H9 (cell line): Measurements from ENCODE around the gene OR5AL1. TPM values are rescaled to one million over a fixed set of nuclear protein-coding genes. Genes with fewer than 3 reads are reported as not detected.

ENCODE experiments used
- DNase-seq: peaks from one replicate; pipeline ENCODE4 v3.0.0-alpha.2; 2017
- H2AFZ ChIP-seq: one replicate; pipeline ENCODE4 v1.6.1; 2013; ENCODE audit warnings: mild to moderate bottlenecking, low read length, control low read depth, moderate library complexity
- H2AK5ac ChIP-seq: 2 replicates; pipeline ENCODE4 v1.6.1; 2013; ENCODE audit warnings: low read length, control low read depth, mixed read lengths; ENCODE audit not compliant: insufficient read length
- H2BK120ac ChIP-seq: one replicate; pipeline ENCODE4 v1.6.1; 2013; ENCODE audit warnings: low read depth, mild to moderate bottlenecking, low read length, control low read depth, inconsistent platforms; ENCODE audit not compliant: poor library complexity, severe bottlenecking
- H2BK12ac ChIP-seq: 2 replicates; pipeline ENCODE4 v1.6.1; 2013; ENCODE audit warnings: low read length, control low read depth, mixed read lengths, low read depth; ENCODE audit not compliant: insufficient read length
- H2BK15ac ChIP-seq: 2 replicates; pipeline ENCODE4 v1.6.1; 2013; ENCODE audit warnings: low read depth, low read length, control low read depth
- H2BK20ac ChIP-seq: one replicate; pipeline ENCODE4 v1.6.1; 2013; ENCODE audit warnings: low read depth, mild to moderate bottlenecking, low read length, control low read depth, inconsistent platforms; ENCODE audit not compliant: poor library complexity, severe bottlenecking
- H2BK5ac ChIP-seq: 2 replicates; pipeline ENCODE4 v1.6.1; 2013; ENCODE audit warnings: low read length, control low read depth, mixed read lengths; ENCODE audit not compliant: insufficient read length
- H3K14ac ChIP-seq: 2 replicates; pipeline ENCODE4 v1.6.1; 2013; ENCODE audit warnings: low read length, control low read depth; ENCODE audit not compliant: insufficient read depth
- H3K18ac ChIP-seq: 2 replicates; pipeline ENCODE4 v1.6.1; 2013; ENCODE audit warnings: low read depth, mild to moderate bottlenecking, mixed read lengths, low read length, control low read depth; ENCODE audit not compliant: insufficient read length
- H3K23ac ChIP-seq: 2 replicates; pipeline ENCODE4 v1.6.1; 2013; ENCODE audit warnings: low read length, control low read depth, mixed read lengths, low read depth; ENCODE audit not compliant: insufficient read length
- H3K23me2 ChIP-seq: 2 replicates; pipeline ENCODE4 v1.6.1; 2013; ENCODE audit warnings: low read depth, mild to moderate bottlenecking, mixed read lengths, low read length, control low read depth; ENCODE audit not compliant: insufficient read length, poor library complexity, severe bottlenecking
- H3K27ac ChIP-seq: 2 replicates; pipeline ENCODE4 v1.5.1; 2013; ENCODE audit warnings: low read length, control low read depth, mixed read lengths, low read depth; ENCODE audit not compliant: insufficient read length
- H3K27me3 ChIP-seq: 2 replicates; pipeline ENCODE4 v1.6.1; 2013; ENCODE audit warnings: low read length, control low read depth, inconsistent platforms; ENCODE audit not compliant: insufficient read depth
- H3K4ac ChIP-seq: 2 replicates; pipeline ENCODE4 v1.6.1; 2013; ENCODE audit warnings: low read depth, mild to moderate bottlenecking, control low read depth, inconsistent platforms, low read length, moderate library complexity
- H3K4me1 ChIP-seq: 2 replicates; pipeline ENCODE4 v1.6.1; 2013; ENCODE audit warnings: low read length, control low read depth, inconsistent platforms; ENCODE audit not compliant: insufficient read depth
- H3K4me2 ChIP-seq: 2 replicates; pipeline ENCODE4 v1.6.1; 2013; ENCODE audit warnings: low read length, control low read depth, mixed read lengths; ENCODE audit not compliant: insufficient read length, insufficient read depth
- H3K56ac ChIP-seq: 2 replicates; pipeline ENCODE4 v1.6.1; 2013; ENCODE audit warnings: low read depth, mild to moderate bottlenecking, mixed read lengths, low read length, control low read depth; ENCODE audit not compliant: insufficient read length
- H3K79me1 ChIP-seq: 2 replicates; pipeline ENCODE4 v1.6.1; 2013; ENCODE audit warnings: low read depth, mild to moderate bottlenecking, moderate library complexity, low read length, control low read depth, inconsistent platforms; ENCODE audit not compliant: insufficient read depth, poor library complexity, severe bottlenecking
- H3K79me2 ChIP-seq: 2 replicates; pipeline ENCODE4 v1.6.1; 2013; ENCODE audit warnings: low read length, control low read depth, inconsistent platforms; ENCODE audit not compliant: insufficient read depth
- H3K9ac ChIP-seq: 2 replicates; pipeline ENCODE4 v1.6.1; 2013; ENCODE audit warnings: low read length, control low read depth, mixed read lengths; ENCODE audit not compliant: insufficient read length; ENCODE audit errors: extremely low read depth
- H3K9me3 ChIP-seq: one replicate; pipeline ENCODE4 v1.6.1; 2013; ENCODE audit warnings: low read depth, low read length, inconsistent platforms; ENCODE audit not compliant: control insufficient read depth
- H3T11ph ChIP-seq: one replicate; pipeline ENCODE4 v1.6.1; 2013; ENCODE audit warnings: mild to moderate bottlenecking, low read length, control low read depth, inconsistent platforms
- H4K20me1 ChIP-seq: one replicate; pipeline ENCODE4 v1.6.1; 2013; ENCODE audit not compliant: control insufficient read depth, insufficient read length, insufficient read depth
- H4K5ac ChIP-seq: 2 replicates; pipeline ENCODE4 v1.6.1; 2013; ENCODE audit warnings: low read depth, mild to moderate bottlenecking, mixed read lengths, low read length, control low read depth; ENCODE audit not compliant: insufficient read length
- H4K8ac ChIP-seq: replicated peaks from 2 replicates; pipeline ENCODE4 v1.6.1; 2013; ENCODE audit warnings: low read length, control low read depth, mixed read lengths, low read depth; ENCODE audit not compliant: insufficient read length
- H4K91ac ChIP-seq: 2 replicates; pipeline ENCODE4 v1.6.1; 2013; ENCODE audit warnings: low read depth, mild to moderate bottlenecking, moderate library complexity, mixed read lengths, low read length, control low read depth; ENCODE audit not compliant: insufficient read length
- H3K27ac Mint-ChIP-seq, 3 experiments: 2 replicates in 2 of 3; 3 replicates in 1 of 3; pipeline ENCODE4 v1.8.0; 2020 to 2021; ENCODE audit warnings: mixed read lengths in 3 of 3, mild to moderate bottlenecking in 1 of 3, moderate library complexity in 1 of 3
- H3K27me3 Mint-ChIP-seq: 2 replicates; pipeline ENCODE4 v1.8.0; 2021; ENCODE audit warnings: low read depth, mild to moderate bottlenecking, moderate library complexity, mixed read lengths
- H3K36me3 Mint-ChIP-seq, 3 experiments: 2 replicates in 2 of 3; 3 replicates in 1 of 3; pipeline ENCODE4 v1.8.0; 2020 to 2021; ENCODE audit warnings: low read depth in 3 of 3, mixed read lengths in 3 of 3; ENCODE audit not compliant: insufficient read depth in 1 of 3
- H3K4me1 Mint-ChIP-seq, 2 experiments: 2 replicates each; pipeline ENCODE4 v1.8.0; 2020; ENCODE audit warnings: mixed read lengths in 2 of 2
- H3K4me3 Mint-ChIP-seq, 2 experiments: 2 replicates in 1 of 2; 3 replicates in 1 of 2; pipeline ENCODE4 v1.8.0; 2020 to 2021; ENCODE audit warnings: mild to moderate bottlenecking in 2 of 2, mixed read lengths in 2 of 2, moderate library complexity in 1 of 2
- H3K9me3 Mint-ChIP-seq, 2 experiments: 2 replicates in 1 of 2; 3 replicates in 1 of 2; pipeline ENCODE4 v1.8.0; 2020; ENCODE audit warnings: mild to moderate bottlenecking in 2 of 2, mixed read lengths in 2 of 2, moderate library complexity in 1 of 2
- CTCF ChIP-seq: fragments of 200-600 bp; sonication (generic); conservative IDR thresholded peaks from 3 replicates; pipeline ENCODE4 v1.8.0; 2021; ENCODE audit warnings: antibody characterized with exemption, mild to moderate bottlenecking
- WGBS: extraction: QIAGEN DNeasy Blood & Tissue Kit; methylation state at CpG from one replicate; pipeline ENCODE4 v1.1.7; 2013; ENCODE audit warnings: missing lambda C conversion rate, low lambda C conversion rate, mixed read lengths; ENCODE audit not compliant: insufficient read length; ENCODE audit errors: extremely low coverage; 5-methylcytosine and 5-hydroxymethylcytosine counted together
- total RNA-seq: library from RNA; stranded (reverse); gene quantifications from 2 replicates; pipeline ENCODE4 v1.2.1, GENCODE V29; 2021

Gene OR5AL1
- total RNA-seq, 1 experiment from 2014 or later = not detected

GRCh38 chr11:56380120-56380519 is 32.4 kb upstream of the OR5AL1 start:
- no peak for DNase-seq
- H3K56ac ChIP-seq = no peak overlapping the region
- H2AFZ ChIP-seq = no peak overlapping the region
- no peak for TF ChIP-seq CTCF
- Mint-ChIP-seq H3K27ac (no peak overlapping the region), H3K9me3 (peaks cover 0 to 1% of the 10 kb centered on the region in 2 experiments; a peak in 1 of 5 replicates), H3K27me3 (no peaks in the 10 kb centered on the region), H3K4me3 (no peak overlapping the region), H3K36me3 (no peaks in the 10 kb centered on the region; a peak in 1 of 7 replicates), H3K4me1 (no peaks in the 10 kb centered on the region)
- H4K20me1 ChIP-seq = no peaks in the 10 kb centered on the region
- H2BK12ac ChIP-seq = no peak overlapping the region
- no peaks in the 10 kb centered on the region for H3K4me1 ChIP-seq
- no peaks in the 10 kb centered on the region for H3K27me3 ChIP-seq
- H3K23me2 ChIP-seq = no peaks in the 10 kb centered on the region
- H3T11ph ChIP-seq = no peak overlapping the region
- H3K9me3 ChIP-seq = peaks cover 15% of the 10 kb centered on the region
- H2BK20ac ChIP-seq = no peak overlapping the region
- no peak overlapping the region for H2BK5ac ChIP-seq
- no peak overlapping the region for H2AK5ac ChIP-seq
- H3K14ac ChIP-seq = no peak overlapping the region
- no peak overlapping the region for H4K8ac ChIP-seq
- no peak overlapping the region for H3K27ac ChIP-seq
- H2BK15ac ChIP-seq = no peak overlapping the region
- H3K4me2 ChIP-seq = no peak overlapping the region
- H2BK120ac ChIP-seq = no peak overlapping the region
- H4K5ac ChIP-seq = no peak overlapping the region
- no peaks in the 10 kb centered on the region for H3K79me2 ChIP-seq
- no peak overlapping the region for H3K18ac ChIP-seq
- H3K4ac ChIP-seq = no peak overlapping the region
- no peaks in the 10 kb centered on the region for H3K79me1 ChIP-seq
- no peak overlapping the region for H4K91ac ChIP-seq
- no CpG with 5 or more reads among the region's 2 CpGs for WGBS
- H3K23ac ChIP-seq = no peak overlapping the region
- H3K9ac ChIP-seq = no peak overlapping the region
